HG03064 (cell line): ENCODE data around the gene OGFOD3.
"Not testable (repeated sequence)": the region's sequence is repeated elsewhere in the genome, so short reads cannot be mapped to it uniquely, and the experiment has no call there.

ENCODE experiments used
- ATAC-seq: cut with Tn5 transposase; IDR thresholded peaks from one replicate; pipeline ENCODE4 v1.9.1; 2021; ENCODE audit warnings: low read depth; ENCODE audit not compliant: unreplicated experiment

The OGFOD3 gene

DNA sequence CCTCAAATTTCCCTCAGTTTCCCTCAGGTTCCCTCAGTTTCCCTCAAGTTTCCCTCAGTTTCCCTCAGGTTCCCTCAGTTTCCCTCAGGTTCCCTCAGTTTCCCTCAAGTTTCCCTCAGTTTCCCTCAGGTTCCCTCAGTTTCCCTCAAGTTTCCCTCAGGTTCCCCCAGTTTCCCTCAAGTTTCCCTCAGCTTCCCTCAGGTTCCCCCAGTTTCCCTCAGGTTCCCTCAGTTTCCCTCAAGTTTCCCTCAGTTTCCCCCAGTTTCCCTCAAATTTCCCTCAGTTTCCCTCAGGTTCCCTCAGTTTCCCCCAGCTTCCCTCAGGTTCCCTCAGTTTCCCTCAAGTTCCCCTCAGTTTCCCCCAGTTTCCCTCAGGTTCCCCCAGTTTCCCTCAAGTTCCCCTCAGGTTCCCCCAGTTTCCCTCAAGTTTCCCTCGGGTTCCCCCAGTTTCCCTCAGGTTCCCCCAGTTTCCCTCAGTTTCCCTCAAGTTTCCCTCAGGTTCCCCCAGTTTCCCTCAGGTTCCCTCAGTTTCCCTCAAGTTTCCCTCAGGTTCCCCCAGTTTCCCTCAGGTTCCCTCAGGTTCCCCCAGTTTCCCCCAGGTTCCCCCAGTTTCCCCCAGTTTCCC, 58.8 kb downstream of the OGFOD3 start:
- not testable (repeated sequence) for ATAC-seq

DNA sequence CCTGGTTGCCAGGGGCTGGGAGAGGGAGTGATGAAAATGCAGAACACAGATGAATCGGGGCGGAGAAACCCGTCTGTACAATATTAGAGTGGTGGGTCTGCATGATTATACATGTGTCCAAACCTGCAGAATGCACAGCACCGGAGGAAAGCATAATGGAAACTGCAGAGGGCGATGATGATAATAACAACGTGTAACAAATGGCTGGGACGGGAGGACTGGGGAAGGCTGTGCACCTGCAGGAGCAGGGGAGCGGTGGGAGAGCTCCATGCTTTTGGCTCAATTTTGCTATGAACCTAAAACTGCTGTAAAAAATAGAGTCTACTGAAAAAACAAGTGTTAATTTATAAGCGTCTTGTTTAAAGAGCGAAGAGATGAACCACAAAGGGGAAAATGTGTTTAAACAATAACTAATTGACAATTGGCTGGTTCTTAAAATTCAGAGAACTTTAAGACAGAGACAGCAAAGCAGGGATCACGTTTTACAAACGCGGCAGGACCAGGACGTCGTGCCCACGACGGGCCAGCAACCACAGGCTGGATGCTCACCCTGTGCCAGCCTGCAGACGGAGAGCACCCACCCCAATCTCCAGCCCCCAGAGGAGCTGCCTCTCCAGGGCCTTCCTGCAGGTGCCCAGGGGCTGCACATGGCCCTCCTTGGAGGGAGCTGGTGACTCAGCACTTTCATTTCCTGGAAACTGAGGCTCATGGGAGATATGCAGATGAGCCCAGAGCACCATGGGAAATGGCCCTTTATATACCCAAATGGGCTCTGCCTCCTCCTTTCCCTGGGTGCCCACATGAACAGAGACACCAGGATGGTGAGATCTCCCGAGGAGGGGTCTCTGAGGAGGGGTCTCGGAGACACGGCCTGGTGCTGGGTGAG, 59.7 kb downstream of the OGFOD3 start, which contains the start of gene TEX19:
Gene TEX19, plus strand, starts transcription at position 783 of the 886 bp plus-strand sequence. CDS start 2,904 bp downstream, outside the sequence.
- ATAC-seq, result no peak

DNA sequence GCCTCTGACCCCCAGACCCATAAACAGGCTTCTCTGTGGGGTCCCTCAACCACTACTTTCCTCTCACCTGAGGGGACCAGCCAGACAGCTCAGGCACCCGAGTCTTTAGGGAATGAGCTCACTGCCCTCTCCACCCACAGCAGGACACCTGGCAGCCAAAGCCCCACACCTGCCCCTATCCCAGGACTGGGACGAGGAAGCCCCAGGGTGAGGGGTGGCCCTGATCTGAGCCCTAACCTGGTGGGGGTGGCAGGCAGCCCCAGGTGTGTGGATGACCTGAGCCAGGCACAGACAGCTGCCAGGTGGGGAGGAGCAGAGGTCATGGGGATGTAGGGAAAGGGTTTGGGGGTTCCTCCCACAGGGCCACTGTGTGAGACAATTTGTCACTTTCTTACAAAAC, 61.0 kb downstream of the OGFOD3 start:
- ATAC-seq, result no peak

GRCh38 chr17:82356845-82357355, 61.5 kb downstream of the OGFOD3 start:
- ATAC-seq, result no peak

DNA sequence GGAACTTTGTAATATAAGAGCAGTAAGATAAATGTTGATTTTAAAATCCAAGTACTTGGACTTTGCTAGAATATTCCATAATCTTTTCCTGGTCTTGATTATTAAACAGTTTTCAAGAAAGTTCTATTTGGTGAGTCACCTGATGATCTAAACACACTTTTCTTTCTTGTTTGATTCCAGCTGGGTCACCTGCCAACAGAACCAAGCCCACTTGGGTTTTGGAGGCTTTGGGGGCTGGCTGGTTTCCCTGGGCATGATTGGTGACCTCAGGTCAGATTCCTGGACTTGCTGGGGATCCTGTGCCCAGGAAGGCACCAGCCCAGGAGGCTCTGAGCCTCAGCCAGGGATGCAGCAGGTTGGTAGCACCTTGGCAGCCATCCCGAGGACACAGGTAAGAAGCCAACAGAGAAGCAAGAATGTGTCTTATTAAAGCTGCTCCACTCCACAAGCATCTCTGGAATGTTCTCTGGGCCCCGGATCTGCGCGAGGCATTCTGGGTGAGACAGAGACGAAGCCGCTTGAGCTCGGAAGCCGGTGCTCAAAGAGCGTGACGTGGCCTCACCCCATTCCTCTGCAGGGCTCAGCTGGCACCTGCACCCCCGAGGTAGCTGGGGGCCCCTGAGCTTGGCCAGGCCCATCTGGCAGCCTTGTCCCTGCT, 62.5 kb downstream of the OGFOD3 start:
- ATAC-seq, result no peak

DNA sequence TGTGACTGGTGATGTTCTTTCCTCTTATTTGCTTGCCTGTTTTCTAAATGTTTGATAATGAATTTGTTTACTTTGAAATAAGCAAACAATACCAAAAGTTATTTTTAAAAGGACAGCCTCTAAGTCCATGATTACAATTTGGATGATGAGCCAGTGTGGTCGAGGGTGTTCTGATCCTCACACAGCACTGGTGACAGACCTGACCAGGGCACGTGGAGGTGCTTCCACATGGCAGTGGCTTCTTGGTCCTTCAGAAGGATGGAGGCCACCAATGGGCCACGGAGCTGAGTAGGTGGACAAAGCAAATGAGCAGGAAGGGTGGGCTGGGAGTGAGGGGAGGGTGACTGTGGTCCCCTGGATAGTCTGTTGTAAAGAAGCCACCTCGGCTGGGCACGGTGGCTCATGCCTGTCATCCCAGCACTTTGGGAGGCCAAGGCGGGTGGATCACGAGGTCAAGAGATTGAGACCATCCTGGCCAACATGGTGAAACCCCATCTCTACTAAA, 63.5 kb downstream of the OGFOD3 start:
- ATAC-seq, result no peak

DNA sequence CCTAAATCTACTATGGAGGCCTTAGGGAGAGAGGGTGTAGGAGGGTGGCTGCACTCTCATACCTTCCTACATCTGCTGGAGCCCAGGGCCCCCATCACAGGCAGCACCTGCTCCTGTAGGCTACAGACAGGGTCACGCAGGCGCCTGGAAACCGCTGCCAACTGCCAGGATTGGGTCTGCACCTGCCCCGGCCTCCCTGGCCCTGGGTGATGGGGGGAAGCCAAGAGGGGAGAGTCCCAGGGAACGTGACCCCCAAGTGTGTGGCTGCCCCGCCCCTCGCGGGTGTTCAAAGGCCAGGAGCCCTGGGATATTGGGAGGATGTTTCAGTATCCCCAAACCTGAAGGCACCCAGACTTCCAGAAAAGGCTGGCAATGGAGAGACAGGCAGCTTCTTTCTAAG, 64.9 kb downstream of the OGFOD3 start:
- ATAC-seq, result no peak

DNA sequence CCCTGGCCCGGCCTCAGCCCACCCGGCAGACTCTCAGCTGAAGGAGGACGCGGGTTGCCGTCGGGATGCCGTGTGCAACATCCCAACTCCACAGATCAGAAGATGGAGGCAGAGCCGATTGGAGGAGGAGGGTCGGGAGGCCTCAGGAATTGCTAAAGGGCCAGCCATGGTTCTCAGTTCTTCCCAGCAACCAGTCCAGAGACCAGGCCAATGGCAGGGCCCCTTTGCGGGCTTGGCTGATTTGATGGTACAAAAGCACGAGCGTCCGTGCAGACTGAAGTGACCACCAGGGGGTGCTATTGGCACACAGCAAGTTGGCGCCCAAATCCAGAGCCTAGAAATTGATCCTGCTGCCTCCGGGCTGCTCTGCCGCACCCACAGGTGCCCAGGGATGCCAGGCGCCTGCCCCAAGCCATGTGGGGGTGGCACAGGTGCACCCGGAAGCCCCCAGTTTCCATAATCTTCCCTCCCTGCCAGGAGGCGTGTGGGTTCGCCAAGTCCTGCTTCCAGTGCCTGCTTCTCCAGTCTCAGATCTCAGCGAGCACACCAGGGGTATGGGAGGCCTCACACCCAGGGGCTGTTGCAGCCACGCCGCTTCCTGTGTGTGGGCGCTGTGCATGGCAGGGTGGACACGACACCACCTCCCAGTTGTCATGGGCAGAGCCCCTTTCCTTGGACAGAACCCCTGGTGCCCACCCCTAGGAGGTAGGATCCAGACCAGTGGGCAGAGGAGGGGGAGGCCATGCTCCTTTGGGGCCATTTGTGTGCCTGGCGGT, 66.5 kb downstream of the OGFOD3 start:
- ATAC-seq, result no peak

DNA sequence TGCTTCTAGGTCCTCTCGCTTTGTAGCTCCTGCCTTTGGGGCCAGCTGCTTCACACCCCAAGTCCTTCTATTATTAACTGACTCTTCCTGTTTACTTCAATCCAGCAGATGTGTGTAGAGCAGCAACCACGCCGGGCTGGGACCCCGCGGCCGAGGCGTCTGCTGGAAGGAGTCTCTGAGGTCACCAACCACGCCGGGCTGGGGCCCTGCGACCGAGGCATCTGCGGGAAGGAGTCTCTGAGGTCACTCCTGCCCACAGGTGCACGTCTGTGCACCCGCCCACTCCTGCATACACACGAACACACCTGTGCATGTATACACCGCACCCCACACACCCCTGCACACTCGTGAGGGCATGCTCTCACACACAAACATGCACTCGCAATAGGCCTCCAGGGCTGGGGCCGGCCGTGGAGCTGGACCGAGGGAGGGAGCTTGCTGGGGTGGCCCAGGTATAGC, 67.1 kb downstream of the OGFOD3 start:
- no peak for ATAC-seq

- ATAC-seq, result no peak
Observed at GRCh38 chr17:82350182-82351030, 68.0 kb downstream of the OGFOD3 start.

GRCh38 chr17:82349287-82349701, 69.1 kb downstream of the OGFOD3 start:
- ATAC-seq, result no peak

GRCh38 chr17:82348866-82349265, 69.5 kb downstream of the OGFOD3 start:
- ATAC-seq, result no peak

DNA sequence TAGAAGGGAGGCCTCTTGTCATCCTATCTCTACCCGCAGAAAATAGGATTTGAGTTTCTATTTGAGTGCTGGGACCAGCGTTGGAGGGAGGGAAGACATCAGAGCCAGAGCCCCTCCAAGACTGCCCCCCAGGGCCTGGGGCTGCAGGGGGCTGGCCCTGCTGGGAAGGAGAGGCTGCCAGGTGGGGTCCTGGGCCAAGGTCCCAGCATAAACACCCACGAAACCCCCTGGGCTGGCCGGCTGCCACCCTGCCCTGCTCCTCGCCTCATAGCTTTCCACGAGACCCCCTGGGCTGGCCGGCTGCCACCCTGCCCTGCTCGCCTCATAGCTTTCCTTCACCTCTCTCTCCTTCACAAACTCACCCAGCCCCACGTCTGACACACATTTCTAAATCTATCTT, 70.0 kb downstream of the OGFOD3 start:
- ATAC-seq, result no peak

DNA sequence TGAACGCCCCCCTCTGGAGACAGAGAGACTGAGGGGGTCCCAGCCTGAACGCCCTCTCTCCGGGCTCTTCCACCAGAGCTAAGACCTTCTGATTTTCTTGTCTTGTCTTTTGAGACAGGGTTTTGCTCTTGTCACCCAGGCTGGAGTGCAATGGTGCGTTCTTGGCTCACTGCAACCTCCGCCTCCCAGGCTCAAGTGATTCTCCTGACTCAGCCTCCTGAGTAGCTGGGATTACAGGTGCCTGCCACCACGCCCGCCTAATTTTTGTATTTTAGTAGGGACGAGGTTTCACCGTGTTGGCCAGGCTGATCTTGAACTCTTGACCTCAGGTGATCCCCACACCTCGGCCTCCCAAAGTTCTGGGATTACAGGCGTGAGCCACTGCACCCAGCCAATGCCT, 70.4 kb downstream of the OGFOD3 start:
- ATAC-seq, result not testable (repeated sequence)

DNA sequence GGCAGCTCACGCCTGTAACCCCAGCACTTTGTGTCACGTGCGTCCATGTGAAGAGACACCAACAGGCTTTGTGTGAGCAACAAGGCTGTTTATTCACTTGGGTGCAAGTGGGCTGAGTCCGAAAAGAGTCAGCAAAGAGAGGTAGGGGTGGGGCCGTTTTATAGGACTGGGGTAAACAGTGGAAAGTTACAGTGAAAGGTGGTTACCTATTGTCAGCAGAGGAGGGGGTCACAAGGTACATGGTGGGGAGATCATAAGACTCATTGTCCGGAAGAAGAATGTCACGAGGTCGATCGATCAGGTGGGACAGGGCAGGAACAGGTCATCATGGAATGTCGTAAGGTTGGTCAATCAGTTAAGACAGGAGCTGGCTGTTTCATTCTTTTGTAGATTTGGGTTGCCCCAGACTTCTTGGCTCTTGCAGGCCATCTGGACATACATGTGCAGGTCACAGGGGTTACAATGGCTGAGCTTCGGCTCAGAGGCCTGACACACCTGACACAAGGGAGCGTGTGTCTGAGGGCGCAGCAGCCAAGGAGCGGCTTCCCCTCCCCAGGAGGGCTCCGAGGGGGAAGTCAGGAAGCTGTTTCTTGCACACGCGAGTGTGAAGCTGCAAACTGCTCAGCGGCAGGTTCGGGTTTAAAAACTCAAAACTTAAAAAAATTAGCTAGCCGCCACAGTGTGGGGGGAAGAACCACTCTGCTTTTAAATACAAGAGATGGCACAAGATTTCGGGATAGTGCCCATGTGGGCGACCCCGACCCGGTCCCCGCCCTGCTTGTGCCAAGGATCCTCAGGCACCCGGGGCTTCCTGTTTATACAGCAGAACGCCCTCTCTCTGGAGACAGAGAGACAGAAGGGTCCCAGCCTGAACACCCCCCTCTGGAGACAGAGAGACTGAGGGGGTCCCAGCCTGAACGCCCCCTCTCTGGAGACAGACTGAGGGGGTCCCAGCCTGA, 71.8 kb downstream of the OGFOD3 start:
- no peak for ATAC-seq

DNA sequence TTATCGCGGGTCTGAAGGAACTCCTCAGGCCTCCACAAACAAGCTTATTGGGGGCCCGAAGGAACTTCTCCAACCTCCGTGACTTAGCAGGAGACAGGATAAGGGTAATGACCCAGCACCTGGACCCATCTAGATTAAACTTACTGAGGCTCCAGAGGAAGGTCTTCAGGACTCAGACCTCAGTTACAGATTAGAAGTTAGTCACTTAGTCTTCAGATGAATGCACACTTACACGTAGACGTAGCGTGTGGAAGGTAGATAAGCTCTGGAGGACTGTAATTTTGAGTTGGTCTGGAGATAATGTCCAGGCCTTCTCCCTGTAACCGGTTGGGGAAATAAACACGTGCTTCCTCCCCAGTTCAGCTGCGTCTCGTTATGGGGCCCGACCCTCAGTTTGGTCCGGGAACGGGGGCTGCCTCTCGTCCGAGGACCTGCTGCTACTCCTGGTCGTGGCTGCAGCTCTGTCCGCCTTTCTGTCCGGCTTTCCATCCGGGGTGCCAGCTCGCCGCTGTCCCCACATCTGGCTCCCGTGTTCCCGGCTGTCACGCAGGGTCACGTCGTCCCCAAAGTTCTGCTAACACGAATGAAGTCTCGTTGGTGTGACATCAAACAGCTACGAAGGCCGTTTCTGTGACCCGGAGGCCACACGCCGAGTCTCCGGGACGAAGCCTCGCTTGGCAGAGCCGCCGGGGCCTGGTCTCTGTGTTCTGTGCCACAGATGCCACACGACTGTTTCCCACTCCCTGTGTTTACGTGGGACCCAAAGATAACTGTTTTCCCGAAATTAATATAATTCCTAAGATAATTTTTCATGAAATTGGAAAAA, 73.0 kb downstream of the OGFOD3 start:
- no peak for ATAC-seq

DNA sequence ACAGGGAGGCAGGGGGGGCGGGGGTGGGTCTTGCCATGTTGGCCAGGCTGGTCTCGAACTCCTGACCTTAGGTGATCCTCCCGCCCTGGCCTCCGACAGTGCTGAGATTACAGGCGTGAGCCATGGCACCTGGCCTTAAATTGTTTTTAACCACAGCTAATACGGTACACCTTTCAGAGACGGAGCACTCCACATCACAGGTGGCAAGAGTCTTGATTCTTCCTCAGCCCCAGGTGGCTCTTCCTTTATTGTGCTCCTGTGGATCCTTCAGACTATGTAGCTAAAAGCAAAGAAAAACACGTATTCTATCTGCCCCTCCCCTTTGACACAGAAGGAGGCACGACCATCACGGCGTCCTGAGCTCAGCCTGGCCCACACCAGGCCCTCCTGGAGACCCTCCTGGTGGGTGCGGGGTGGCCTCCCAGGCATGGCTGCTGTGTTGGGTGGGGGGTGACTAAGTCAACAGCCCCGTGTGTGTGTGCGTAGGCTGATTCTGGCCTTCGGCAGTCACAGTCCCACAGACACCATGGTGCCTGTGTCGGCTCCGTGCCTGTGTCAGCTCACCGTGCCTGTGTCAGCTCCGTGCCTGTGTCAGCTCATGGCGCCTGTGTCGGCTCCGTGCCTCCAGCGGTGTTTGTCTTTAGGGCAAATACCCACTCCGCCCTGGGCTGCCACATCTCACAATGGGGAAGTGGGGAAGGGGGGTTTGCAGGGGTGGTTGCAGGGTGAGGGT, 74.0 kb downstream of the OGFOD3 start:
- no peak for ATAC-seq
